Measurements from ENCODE around the gene IGSF6. TPM values are rescaled to one million over a fixed set of nuclear protein-coding genes. Genes with fewer than 3 reads are reported as not detected.

Gene IGSF6
- total and polyA plus RNA-seq, 2 of the 4 experiments (the other 2 are of a cell fraction), result not detected

DNA sequence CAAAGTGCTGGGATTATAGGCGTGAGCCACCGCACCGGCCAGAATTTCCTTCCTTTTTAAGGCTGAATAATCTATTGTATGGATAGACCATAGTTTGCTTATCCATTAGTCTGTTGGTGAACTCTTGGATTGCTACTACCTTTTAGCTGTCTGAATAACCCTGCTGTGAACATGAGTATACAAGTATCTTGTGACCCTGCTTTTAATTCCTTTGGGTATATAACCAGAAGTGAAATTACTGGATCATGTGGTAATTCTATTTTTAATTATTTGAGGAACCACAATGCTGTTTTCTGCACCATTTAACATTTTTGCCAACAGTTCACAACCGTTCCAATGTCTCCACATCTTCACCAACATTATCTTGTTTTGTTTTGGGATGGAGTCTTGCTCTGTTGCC is 6.7 kb upstream of the IGSF6 start:
- ATAC-seq (ENCODE audit: low read depth), result no peak
- Histone ChIP-seq H4K91ac (ENCODE audit: insufficient read depth, low read depth, low read length) (no peak overlapping the region), H3K4me2 (ENCODE audit: low read depth, low read length) (no peak overlapping the region), H4K20me1 (ENCODE audit: insufficient read depth, low read length) (no peaks in the 10 kb centered on the region), H2BK15ac (ENCODE audit: low read depth, low read length) (no peak overlapping the region), H4K5ac (ENCODE audit: low read depth, low read length) (no peak overlapping the region), H2BK5ac (ENCODE audit: low read depth, low read length, poor library complexity, severe bottlenecking) (no peak overlapping the region), H3K36me3 (ENCODE audit: control insufficient read depth, insufficient read depth, low read length) (peaks cover 3% of the 10 kb centered on the region), H2BK120ac (ENCODE audit: low read depth, low read length) (no peak overlapping the region), H4K8ac (ENCODE audit: low read depth in 2 of 2, low read length in 2 of 2) (no peak overlapping the region), H3K9me3 (ENCODE audit: control insufficient read depth, insufficient read depth, low read length) (no peaks in the 10 kb centered on the region), H2AK5ac (ENCODE audit: low read depth, low read length) (no peak overlapping the region), H3K4me1 (ENCODE audit: control insufficient read depth, insufficient read depth, low read length) (no peaks in the 10 kb centered on the region; the same call in 1 of the 2 replicates), H2BK20ac (ENCODE audit: low read depth, low read length) (no peak overlapping the region), H3K4me3 (ENCODE audit: insufficient read depth, low read depth, low read length) (no peak overlapping the region), H3K56ac (ENCODE audit: extremely low read depth, insufficient read depth, low read length) (no peak overlapping the region), H3K9ac (ENCODE audit: low read depth, low read length) (no peak overlapping the region), H3K27me3 (ENCODE audit: control insufficient read depth, insufficient read depth, low read length) (peaks cover 5% of the 10 kb centered on the region), H2AFZ (replicated peaks; ENCODE audit: low read length, poor library complexity) (no peak overlapping the region), H3K23ac (ENCODE audit: low read depth, low read length) (no peak overlapping the region), H2AK9ac (replicated peaks; ENCODE audit: low read depth, low read length, poor library complexity) (no peak overlapping the region), H3K14ac (replicated peaks; ENCODE audit: low read depth, low read length) (no peak overlapping the region), H3K27ac (ENCODE audit: insufficient read depth, low read length) (no peak overlapping the region), H3K4ac (ENCODE audit: low read depth, low read length) (no peak overlapping the region), H3K9me1 (ENCODE audit: insufficient read depth, low read length) (no peaks in the 10 kb centered on the region), H3K79me1 (ENCODE audit: low read depth in 1 of 2, low read length in 2 of 2) (no peaks in the 10 kb centered on the region; a peak in 1 of 4 replicates), H3K18ac (ENCODE audit: low read depth, low read length) (no peak overlapping the region)
- no TSS peak for BruUV-seq (replicated peaks)
- no peak for DNase-seq
- WGBS, 2 experiments (ENCODE audit: extremely low coverage in 2 of 2, insufficient read length in 1 of 2), result no CpG with 5 or more reads among the region's 4 CpGs
- dilution Hi-C loops (cut with HindIII; ENCODE audit: low sequenced_read_pairs, unreplicated experiment), result no loop called here
- POLR2A ChIA-PET (ENCODE audit: unreplicated experiment), result no interaction called here
- intact Hi-C loops (cut with micrococcal nuclease), result loop anchor here (5.0 kb wide), 2 partner anchors 48 to 528 kb away; no protein-coding TSS in a partner anchor
- TF ChIP-seq CTCF (conservative IDR thresholded peaks at IDR 0.05; ENCODE audit: low read depth, low read length) (no peak), ELK1 (IDR thresholded peaks at IDR 0.05; ENCODE audit: borderline replicate concordance, low read depth, low read length) (no peak), RAD21 (IDR thresholded peaks at IDR 0.05; ENCODE audit: low read length) (no peak), BHLHE40 (IDR thresholded peaks at IDR 0.05; ENCODE audit: low read depth, low read length) (no peak), MXI1 (IDR thresholded peaks at IDR 0.05; ENCODE audit: borderline replicate concordance, low read depth, low read length) (no peak), NFE2L2 (IDR thresholded peaks at IDR 0.05; ENCODE audit: low read depth, low read length) (no peak), MAFK (IDR thresholded peaks at IDR 0.05; ENCODE audit: low read depth, low read length) (no peak), FOS (IDR thresholded peaks at IDR 0.05; ENCODE audit: low read depth, low read length) (no peak)
- CTCF ChIA-PET, result interaction anchor here (0.7 kb wide), 1 partner anchor 133 kb away, joined by 7 read pairs; no protein-coding TSS in a partner anchor
- in situ Hi-C loops (cut with MboI; ENCODE audit: low sequenced_read_pairs), result loop anchor here (10.0 kb wide), 1 partner anchor 64 kb away; the partner anchor contains the start of gene METTL9

Data from IMR-90 (cell line).